Measurements from ENCODE around the gene FIGN. TPM values are rescaled to one million over a fixed set of nuclear protein-coding genes. Genes with fewer than 3 reads are reported as not detected.

Gene FIGN
- total RNA-seq, 2 experiments from 2014 or later, result not detected

DNA sequence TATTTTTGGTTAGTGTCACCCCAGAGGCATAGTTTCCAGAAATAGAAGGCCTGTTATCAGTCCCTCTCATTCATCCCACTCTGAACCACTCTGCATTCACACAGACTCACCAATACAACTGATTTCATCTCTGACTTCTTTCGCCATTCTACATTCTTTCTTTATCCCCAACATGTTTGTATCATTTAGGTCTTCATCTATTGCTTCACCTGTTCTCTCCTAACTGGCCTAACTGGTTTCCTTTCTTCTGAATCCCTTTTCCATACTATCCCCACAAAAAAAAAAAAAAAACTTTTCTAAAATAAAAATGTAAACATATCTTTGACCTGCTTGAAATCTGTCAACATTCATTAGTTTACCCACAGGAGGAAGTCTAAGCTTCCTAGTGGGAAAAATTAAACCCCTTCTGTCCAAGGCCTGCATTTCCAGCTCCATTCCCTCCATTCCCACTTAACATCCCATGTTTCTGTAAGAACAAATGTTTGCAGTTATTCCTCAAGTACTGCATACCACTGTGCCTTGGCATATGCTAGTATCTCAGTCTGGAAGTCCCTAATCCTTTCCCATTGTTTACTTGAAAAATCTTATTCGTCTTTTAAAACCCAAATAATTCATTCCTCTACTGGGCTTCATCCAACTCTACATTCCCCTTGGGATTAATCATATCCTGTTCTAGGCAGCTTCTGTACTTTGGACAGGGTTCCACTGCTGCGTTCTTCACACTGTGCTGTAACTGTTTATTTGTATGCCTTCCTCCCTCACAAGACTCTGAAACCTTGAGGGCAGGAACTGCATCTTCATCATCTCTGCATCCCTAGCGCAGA, 68.5 kb downstream of the FIGN start:
- CTCF ChIA-PET, result no interaction called here
- POLR2A ChIA-PET, result no interaction called here

DNA sequence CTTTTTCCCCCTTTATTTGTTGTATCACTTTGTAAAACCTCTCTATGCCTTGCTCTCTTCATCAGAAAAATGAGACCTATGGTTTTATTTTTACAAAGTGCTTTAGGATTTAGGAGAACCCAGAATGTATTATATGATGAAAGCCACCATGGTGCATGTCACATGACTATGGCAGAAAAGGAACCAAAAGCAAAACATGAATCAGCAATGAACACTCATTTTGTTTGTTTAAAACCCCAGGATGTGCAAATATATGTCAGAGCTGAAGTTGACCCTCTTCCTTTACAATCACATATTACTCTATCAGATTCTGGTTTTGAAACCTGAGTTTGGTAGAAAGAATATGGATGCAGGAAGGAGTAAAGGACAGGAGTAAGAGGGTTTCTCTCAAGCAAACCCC, 70.0 kb downstream of the FIGN start:
- ChIA-PET CTCF (no interaction called here), POLR2A (no interaction called here)

DNA sequence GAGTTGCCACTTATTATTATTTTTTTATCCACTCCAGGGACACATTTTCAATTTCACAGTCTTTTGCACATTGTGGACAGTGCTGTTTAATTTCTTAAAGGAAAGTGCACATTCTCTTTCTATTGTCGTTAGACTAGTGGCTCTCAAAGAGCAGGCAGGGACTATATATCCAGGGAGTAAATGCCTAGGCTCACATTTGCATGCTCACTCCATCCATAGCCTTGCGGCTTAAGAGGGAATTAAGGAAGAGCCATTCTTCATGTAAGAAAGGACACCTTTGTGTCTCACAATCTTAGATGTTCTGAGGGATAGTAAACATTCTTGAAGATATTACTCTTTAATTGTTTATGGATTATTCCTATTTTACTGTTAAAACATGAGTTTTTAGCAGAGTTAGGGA, 70.8 kb downstream of the FIGN start:
- CTCF ChIA-PET, result no interaction called here
- POLR2A ChIA-PET, result no interaction called here

DNA sequence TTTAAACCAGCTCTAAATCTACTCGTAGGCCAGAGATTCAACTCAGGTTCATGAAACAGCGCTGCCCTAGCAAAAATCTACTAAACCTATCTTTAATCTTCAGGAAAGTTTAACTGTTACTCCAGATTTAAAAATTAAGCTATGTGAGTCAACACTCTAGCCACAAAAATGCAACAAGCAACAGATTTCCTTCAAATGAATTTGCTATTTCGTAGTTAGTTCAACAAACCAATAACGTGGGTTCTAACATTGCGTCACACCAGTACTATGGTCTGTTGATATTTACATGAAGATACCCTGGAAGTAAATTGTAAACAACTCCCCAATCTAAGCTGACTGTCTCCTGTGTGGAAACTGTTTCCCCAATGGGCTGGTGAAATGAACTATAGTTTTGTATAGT, 71.2 kb downstream of the FIGN start:
- ChIA-PET POLR2A (no interaction called here), CTCF (no interaction called here)

DNA sequence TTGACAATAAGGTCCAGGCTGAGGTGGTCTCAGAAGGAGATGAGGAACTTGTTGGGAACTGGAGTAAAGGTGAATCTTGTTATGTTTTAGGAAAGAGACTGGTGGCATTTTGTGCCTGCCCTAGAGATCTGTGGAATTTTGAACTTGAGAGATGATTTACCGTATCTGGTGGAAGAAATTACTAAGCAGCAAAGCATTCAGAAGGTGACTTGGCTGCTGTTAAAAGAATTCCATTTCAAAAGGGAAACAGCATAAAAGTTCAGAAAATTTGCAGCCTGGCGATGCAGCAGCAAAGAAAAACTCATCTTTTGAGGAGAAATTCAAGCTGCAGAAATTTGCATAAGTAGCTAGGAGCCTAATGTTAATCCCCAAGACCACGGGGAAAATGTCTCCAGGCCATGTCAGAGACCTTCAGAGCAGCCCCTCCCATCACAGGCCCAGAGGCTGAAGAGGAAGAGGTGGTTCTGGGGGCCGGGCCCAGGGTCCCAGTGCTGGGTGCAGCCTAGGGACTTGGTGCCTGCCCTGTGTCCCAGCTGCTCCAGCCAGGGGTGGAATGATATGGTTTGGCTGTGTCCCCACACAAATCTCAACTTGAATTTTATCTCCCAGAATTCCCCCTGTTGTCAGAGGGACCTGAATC, 73.5 kb downstream of the FIGN start:
- ChIA-PET CTCF (no interaction called here), POLR2A (no interaction called here)

DNA sequence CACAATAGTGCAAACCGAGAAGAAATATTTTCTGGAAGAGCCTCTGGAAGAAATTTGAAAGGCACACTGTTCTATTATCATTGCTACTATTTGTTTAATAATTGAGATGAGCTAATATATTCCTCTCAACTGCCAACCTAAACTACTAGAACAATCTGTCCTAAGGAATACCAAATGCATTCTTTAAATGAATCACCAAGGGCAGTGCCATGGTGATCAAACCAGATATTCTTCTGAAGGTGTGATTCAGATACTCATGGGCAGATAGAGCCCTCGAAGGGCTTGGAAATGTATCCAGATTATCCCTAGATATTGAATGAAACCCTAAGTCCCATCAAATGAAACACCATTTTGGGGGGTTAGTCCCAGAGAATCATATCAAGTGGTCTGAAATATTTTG, 76.6 kb downstream of the FIGN start:
- ChIA-PET CTCF (no interaction called here), POLR2A (no interaction called here)

DNA sequence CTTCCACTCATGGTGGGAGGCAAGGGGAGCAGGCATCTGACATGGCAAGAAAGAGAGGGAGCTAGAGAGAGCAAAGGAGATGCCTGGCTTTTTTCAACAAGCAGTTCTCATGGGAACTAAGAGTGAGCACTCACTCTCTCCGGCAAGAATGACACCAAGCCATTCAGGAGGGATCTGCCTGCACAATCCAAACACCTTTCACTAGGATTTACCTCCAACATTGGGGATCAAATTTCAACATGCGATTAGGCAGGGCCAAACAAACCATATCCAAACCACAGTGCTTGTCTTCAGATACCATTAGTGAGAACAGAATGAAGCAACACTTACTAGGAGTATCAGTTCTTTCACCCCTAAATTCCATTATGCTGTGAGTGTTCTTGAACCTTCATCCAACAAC, 77.3 kb downstream of the FIGN start:
- ChIA-PET POLR2A (no interaction called here), CTCF (no interaction called here)

DNA sequence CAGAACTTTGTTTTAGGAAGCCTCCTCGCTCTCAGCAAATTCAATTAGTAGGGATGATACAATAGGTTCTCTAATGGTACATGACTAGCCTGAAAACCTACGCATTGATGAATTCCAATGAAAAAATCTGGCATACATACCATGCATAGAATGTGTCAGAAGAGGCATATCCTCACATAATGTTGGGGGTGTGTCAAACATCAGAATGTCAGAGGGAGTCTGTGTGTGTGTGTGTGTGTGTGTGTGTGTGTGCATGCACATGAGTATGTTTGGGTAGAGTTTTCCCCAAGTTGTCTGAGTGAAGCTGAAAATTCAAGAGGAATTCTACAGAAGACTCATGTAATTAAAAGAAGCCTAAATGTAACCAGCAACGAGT, 78.5 kb downstream of the FIGN start:
- POLR2A ChIA-PET, result no interaction called here
- CTCF ChIA-PET, result no interaction called here

DNA sequence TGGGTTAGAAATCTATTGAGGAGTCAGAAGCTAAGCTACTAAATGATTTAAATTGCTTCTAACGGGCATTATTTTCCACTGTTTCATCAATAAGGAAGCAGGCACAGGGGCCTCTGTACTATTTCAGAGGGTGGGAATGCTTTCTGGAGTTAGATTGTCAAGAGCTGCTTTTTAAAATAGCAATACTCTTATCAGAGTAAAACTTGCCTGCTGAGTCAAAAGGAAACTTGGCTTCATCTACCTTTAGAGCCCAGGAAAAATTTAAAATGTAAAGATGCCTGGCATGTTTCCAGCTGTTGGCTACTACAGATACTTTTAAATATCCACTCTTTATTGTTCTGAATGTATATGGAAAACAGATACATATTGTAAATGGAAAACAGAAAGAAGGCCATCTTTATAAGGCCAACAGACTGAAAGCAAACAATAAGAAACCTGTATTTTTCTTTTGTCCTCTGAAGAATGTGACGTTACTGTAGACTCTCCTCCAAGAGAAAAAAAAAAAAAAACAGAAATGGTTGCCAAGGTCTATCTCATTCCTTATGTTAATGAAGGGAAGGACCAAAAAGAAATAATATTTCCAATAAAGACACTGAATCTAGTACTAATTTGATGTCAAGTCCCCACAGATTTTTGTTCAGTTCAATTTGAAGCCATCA, 79.1 kb downstream of the FIGN start:
- ChIA-PET POLR2A (no interaction called here), CTCF (no interaction called here)

DNA sequence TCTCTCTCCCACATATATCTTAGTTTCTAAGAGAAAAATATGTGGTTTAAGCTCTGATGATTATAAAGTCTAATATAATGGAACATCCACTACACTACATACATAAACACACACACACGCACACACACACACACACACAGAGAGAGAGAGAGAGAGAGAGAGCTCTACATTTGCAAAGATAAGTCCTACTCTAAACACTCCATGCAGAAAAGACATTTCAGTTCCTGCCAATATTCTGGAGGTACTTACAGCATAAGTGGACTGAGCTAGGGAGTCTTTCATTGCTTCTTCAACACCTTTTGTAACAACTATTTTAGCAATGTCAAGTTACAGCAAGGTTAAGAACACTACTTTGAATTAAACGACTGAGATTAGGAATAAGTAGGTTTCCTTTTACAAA, 80.1 kb downstream of the FIGN start:
- CTCF ChIA-PET, result no interaction called here
- POLR2A ChIA-PET, result no interaction called here

DNA sequence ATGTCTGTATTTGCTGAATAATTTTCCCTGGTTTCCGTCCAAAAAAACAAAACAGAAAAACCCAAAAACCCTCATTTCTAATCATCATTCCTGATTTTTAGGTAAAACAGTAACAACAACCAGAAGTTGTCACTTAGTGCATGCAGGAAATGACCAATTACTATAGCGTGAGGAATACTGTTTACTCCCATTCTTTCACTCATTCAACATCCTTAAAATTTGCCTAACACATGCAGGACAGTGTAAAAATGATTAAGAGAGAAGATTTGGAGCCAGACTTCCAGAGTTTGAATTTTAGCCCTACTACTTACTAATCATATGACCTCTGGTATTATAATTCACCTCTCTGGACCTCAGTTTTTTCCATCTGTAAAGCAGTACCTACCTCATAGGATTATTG, 83.1 kb downstream of the FIGN start:
- ChIA-PET CTCF (no interaction called here), POLR2A (no interaction called here)

DNA sequence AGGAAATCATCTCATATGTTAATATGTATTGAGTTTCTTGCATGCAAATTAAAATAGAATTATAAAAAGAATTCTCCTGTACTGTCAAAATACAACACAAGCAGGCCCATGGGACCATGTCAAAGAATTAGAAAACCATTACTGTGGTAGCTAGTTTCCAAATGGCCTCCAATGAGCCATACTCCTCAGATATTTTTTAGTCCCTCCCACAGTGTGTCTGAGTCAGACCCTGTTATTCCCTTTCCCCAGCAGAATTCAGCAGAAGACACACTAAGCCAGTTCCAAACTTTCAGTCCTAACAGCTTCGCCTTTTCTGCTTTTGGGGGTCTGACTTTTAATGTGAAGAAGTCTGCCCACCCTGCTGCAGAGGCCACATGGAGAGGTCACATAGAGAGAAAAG, 86.7 kb downstream of the FIGN start:
- CTCF ChIA-PET, result no interaction called here
- POLR2A ChIA-PET, result no interaction called here

DNA sequence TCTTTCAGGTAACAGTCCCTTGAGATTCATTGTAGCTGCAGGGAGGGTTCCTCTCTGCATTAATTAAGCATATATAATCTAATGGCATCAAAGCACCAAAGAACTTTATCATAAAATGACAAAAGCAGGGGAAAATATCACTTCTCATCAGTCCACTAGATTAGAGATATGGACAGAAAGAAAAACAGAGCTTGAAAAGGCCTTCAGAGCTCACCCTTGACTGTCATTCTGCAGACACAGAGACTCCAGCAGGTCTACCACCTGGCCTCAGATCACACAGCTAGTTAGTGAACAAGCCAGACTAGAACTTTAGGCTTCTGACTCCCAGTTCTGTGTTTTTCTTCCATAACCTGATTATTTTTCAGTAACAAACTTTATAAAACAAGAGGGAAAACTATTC, 88.5 kb downstream of the FIGN start:
- ChIA-PET POLR2A (no interaction called here), CTCF (no interaction called here)

DNA sequence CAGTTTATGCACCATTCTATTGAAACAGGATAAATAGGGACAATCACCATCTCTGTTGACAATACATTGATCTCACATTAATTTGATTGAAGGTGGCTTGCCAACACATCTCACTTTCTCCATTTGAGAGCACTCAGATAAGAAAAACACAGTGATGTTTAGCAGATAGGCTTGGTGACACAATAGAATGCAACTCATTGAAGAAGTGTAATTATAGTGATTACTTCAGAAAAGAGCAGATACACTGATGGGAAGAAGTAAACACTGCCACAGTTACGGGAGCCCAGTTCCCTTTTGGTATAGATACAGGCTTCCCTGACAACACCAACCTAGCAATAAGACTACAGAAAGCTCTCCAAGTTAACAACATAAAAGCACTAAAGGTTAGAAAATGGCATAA, 89.1 kb downstream of the FIGN start:
- CTCF ChIA-PET, result no interaction called here
- POLR2A ChIA-PET, result no interaction called here

DNA sequence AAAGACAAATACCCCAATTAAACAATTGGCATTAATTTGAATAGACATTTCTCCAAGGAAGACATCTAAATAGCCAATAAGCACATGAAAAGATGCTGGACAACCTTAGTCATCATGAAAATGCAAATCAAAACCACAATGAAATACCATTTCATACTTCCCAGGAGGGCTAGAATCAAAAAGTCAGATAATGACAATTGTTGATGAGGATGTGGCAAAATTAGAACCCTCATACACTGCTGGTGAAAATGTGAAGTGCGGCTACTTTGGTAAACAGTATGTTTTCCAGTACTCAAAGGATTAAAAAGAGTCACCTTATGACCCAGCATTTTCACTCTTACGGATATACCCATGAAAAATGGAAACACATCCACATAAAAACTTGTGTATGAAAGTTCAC, 91.6 kb downstream of the FIGN start:
- ChIA-PET CTCF (no interaction called here), POLR2A (no interaction called here)

DNA sequence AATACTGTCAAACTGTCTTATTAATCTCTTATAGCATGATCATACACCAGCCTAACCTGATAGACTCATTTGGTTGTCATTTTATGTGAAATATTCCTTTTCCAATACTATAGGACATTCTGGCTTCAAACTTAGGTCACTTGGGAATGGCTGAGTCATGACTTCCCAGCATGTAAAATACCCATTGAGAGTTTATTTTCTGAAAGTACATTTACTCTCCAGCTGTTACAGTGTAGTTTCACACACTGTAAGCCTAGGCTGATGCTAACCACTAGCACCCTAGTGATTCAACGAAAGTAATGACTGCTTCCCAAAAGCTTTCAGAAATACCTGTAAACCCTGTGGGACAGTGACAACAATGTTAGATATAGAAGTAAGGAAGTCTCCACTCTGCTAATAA, 93.8 kb downstream of the FIGN start:
- POLR2A ChIA-PET, result no interaction called here
- CTCF ChIA-PET, result no interaction called here

DNA sequence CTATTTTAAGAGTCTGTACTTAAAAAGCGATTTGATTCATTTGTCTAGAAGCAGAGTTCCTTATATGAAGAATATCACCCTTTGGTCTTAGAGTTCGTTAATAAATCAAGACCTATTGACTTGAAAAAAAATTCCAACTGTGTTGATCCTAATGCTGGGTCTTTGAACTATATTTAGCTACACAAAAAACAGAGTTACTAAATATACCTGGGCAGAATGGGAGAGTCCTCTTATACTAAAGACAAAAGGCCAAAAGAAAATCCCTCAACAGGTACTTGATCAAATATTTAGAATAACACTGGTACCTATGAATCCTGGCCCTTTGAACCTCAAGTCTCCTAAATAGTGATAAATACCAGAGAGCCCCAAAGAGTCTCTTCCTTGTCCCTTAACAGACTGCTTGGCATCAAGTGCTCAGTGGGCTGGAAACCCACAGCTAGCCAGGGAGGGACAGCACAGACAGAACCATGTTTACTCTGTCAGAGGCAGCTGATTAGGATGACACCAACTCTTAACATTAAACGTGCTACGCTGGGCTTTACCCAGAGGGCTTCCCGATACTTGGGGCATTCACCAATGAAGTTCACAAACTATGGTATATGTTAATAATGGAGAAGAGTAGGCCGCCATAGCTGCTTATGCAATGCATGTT, 95.1 kb downstream of the FIGN start:
- CTCF ChIA-PET, result no interaction called here
- POLR2A ChIA-PET, result no interaction called here

DNA sequence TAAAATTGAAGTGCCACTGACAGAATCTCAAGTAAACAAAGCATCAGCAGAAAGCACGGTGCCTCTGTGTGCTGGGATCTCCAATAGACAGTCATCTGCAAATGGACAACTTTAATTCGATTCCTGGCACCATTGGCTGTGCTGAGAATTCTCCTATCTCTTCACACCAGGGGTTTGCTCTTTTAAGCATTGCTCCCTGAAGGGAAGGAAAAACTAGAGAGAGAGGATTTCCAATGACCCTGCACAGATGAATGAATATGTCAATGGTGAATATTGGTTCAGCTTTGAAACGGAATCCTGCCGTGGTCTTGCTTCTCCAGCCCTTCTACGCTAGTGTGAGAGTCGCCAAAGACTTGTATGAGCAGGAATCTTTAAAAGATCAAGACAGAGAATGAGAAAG, 97.9 kb downstream of the FIGN start:
- CTCF ChIA-PET, result no interaction called here

DNA sequence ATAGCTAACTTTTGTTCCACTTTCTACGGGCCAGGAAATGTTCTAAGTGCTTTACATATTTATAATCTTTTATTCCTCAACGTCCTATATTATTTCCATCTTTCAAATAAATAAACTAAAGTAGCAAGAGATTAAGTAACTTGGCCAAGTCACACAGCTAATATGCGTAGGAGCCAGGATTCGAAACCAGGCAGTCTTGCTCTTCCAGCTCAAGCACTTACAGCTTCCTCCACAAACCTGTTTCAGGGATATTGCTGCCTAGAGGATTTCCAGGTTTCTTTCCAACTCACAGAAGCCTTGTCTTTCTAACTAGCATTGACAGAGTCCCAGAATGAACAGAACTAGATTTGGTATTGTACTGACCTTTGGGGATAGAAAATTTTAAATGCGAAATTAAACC, 102.5 kb downstream of the FIGN start:
- ChIA-PET CTCF (no interaction called here), POLR2A (no interaction called here)

More for the DNA sequence above, 97.9 kb downstream of the FIGN start:
- POLR2A ChIA-PET, result no interaction called here

DNA sequence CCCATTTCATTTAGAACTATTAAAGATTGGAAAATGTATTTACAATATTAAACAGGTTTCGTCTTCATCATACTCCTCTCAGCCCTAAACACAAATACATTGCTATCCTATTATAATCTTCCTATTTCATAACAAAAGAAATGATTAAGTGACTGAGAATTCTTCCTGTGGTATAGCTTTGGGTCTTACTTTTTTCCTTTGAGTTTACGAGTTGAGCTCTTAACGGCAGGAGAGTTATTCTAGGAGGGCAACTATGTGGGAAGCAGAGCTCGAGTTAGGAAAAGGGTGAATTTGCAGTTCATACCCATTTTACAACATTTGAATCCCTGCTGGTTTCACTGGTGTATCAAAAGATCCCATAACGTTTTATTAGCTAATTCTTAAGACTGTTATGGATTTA, 105.0 kb downstream of the FIGN start:
- ChIA-PET CTCF (no interaction called here), POLR2A (no interaction called here)

DNA sequence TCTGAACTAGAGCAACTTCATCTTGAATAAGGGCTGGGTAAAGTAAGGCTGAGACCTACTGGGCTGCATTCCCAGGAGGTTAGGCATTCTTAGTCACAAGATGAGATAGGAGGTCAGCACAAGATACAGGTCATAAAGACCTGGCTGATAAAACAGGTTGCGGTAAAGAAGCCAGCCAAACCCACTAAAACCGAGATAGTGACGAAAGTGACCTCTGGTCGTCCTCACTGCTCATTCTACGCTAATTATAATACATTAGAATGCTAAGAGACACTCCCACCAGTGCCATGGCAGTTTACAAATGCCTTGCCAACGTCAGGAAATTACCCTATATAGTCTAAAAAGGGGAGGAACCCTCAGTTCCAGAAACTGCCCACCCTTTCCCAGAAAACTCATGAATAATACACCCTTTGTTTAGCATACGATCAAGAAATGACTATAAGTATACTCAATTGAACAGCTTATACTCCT, 109.1 kb downstream of the FIGN start:
- POLR2A ChIA-PET, result no interaction called here
- CTCF ChIA-PET, result no interaction called here
